GM21515 (cell line): ENCODE results near the gene TFDP1.

ENCODE experiments used
- ATAC-seq: cut with Tn5 transposase; IDR thresholded peaks from one replicate; pipeline ENCODE4 v1.9.1; 2021; ENCODE audit not compliant: unreplicated experiment

The TFDP1 gene

DNA sequence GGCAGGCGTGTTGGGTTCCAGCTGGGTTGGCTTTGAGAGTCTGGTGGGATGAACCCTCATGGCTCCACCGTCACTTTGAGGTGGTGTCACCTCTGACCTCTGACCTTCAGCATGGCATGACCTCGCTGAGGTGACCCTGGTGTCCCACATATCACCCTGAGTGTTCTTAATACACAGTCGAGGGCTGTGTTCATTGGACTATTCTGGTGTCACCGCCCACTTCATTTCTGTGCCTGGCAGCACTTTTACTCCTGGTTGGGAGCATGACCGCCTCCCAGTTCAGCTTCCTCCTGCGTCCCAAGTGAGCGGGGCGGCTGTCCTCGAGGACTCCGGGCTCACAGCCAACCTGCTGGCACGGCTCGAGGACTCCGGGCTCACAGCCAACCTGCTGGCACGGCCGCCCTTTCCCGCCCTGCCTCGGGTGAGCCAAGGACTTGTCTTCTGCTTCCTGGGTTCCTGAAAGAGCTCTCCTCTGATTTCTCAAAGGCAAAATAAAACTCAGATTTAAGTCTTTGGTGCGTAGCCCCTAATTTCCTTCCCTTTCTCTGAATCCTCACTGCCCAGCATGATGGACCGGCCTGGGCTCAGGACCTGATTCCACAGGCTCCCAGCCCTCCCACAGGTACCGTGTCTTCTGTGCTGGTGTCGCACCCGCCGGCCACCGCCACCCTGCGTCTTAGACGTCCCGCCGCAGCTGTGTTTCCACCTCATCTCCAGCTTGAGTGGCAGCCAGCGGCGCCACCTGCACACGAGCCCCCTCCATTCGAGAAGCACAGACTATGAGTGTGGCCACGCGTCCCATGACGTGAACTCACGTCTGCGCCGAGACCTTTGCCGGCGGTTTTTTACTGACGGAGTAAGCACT, 63.0 kb downstream of the TFDP1 start:
- ATAC-seq = no peak

DNA sequence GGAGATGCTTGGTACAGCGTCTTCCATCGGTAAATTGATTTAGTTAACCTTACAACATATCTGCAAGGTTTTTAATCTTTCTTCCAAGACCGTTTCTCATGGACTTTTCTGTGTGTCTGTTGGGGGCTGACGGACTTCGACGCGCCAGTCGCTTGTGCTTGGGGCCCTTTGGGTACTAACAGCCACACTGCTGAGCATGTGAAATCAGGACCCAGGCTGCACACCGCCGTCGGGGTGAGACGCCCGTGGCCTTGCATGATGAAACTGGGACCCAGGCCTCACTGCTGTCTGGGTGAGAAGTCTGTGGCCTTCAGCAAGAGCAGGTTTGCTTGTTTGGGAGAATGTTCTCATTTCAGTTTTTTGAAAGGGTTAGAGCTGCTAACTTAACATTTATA, 63.7 kb downstream of the TFDP1 start:
- no peak for ATAC-seq

- no peak for ATAC-seq
Measured at GRCh38 chr13:113649212-113649611, 64.7 kb downstream of the TFDP1 start.

- no peak for ATAC-seq
Measured at GRCh38 chr13:113650275-113650674, 65.7 kb downstream of the TFDP1 start.

GRCh38 chr13:113650731-113651148, 66.2 kb downstream of the TFDP1 start:
- no peak for ATAC-seq

- no peak for ATAC-seq
Measured at GRCh38 chr13:113651511-113652403, 67.2 kb downstream of the TFDP1 start.

DNA sequence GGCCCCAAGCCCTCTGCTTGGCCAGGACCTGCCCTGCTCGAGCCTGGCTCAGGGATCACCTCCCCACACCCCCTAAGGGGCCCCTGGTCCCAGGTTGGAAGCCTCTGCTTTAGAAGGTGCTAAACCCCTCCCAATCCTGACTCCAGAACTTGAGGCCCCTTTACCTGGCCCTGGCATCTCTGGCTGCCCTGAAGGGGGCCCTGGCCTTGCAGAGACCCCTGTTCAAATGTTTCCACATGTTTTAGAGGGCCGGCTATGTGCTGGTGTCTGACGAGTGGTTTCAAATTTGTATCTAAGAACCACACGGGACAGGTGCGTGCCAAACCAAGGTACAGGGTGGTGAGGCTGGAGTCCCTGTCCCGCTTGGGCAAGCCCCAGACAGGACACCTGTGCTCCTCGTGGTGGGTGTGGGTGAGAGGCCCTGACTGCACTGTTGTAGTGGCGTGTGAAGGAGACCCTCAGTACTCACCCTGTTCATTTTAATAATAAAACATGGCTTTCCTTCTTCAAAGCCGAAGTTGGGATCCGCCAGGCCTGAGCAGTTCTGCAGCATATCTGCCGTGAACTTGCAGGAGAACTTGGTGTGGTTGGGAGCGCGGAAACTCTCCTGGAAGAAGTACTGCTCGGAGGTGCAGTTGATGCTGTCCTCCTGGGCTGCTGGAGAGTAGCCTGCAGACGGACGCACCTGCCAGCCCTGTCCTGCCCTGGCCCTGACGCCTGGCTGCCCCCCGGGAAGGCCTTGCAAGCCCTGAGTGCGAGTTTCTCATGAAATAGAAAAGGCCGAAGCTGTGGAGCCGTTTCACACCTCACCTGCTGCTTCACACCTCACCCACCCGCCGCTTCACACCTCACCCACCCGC, 68.1 kb downstream of the TFDP1 start:
- no peak for ATAC-seq

DNA sequence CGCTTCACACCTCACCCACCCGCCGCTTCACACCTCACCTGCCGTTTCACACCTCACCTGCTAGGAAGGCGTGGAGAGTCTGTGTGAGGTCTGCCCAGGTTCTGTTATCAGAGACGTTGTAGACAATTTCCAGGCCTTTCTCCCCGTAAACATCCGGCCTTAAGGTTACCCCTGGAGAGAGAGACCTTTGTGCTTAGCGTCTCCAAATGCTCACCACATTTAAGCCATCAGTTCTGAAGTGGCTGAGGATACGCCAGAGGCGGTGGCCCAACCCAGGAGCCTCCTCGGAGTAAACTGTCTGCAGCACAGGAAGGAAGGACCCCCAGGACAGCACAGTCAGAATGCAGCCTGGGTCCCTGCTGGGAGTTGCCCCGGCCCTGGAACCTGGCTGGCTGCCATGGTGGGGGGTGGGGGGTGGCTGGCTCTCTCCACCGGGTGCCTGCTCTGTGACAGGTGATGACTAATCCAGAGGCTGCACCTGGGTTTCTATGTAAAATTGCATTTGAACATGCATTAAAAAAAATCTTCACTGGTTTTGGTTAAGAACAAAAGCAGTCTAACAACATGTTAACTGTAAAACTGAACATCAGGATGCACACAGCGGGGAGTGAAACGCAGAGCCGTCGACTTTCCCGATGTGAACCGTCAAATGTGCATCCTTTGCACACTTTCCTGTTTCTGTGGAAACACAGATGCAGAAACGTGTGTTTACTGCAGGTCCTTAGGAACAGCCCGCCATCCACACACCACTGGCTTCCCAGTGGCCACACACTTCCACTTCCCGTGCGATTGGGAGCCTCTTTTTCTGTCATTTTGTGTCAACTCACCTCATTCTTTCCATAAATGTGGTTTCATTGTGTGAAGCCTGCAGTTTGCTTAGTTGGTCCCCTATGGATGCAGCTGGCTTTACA, 69.0 kb downstream of the TFDP1 start:
- no peak for ATAC-seq

DNA sequence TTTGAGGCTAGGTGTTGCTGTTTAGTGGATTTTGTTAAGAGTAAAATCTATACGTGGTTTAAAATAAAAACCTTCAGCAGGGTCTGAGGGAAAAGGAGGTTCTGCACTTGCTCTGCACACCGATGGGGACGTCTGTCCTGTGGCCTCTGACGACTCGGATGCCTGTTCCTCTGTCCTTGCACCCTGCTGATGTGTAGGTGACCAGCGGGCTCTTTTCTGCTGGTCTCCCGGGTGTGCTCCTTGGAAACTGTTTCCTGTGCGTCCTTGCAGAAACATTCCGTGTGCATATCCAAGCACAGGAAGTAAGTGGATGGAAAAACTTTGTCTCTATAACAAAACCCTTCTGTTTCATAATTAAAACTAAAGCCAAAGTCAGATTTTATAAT, 69.6 kb downstream of the TFDP1 start:
- ATAC-seq = no peak

DNA sequence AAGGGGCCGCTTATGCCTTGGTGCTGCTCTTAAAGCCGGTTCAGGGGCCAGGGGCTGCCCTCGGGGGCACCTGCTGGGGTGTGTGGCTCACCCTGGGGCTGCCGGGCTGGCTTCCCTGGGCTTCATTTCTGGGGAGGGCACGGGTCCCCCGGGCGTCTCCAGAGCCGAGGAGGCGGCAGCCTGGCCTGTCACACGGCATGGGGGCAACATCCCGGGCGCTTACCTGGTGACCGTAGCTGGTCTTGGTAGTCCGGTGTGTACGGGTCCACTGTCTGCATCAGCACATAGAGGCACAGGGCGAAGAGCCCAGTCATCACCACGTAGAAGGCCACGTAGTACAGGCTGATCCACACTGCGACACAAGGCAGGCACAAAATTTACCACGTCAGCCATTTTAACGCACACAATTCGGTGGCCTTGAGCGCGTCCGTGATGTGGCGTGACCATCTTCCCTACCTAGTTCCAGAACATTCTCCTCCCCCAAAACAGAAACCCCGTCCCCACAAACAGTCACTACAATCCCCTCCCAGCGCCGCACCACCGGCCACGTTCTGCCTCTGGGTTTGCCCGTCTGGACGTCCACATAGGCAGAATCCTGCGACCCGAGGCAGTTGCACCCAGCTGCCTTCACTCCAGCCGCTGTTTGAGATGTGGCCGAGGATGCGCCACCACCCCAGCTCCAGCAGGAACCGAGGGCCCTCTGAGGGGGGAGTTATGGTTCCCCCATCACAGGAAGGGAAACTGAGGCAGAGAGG, 70.2 kb downstream of the TFDP1 start:
- ATAC-seq = no peak

- no peak for ATAC-seq
Measured at GRCh38 chr13:113655346-113656002, 70.9 kb downstream of the TFDP1 start.

DNA sequence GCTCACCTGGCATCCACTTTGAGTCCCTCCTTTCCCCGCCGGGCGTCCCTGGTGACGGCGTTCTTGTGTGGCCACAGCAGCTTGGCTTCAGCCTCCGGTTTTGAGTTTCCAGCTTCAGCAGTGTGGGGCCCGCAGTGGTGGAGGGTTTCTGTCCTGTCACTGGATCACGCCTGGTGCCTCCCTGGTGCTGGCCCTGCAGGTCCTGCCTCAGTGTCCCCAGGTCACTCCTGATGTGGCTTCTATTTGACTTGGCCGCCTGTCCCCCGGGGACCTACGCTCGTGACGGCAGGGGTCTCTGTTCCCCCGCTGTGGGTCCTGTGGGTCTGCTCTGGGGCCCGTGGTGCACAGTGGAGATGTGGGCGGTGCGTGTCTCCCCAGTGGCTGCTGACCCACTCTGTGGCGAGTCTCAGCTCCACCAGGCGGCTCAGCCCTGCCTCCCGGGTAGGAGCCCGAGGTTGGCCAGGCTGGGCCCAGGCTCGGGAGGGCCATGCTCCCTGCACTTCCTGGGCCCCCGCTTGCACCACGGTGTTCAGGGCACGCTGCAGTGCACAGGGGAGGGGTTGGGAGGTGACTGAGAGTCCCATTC, 71.5 kb downstream of the TFDP1 start:
- no peak for ATAC-seq

GRCh38 chr13:113656831-113657671, 72.5 kb downstream of the TFDP1 start:
- ATAC-seq = no peak

GRCh38 chr13:113657851-113658741, 73.5 kb downstream of the TFDP1 start, which contains the start of gene ATP4B:
ATP4B (minus strand) TSS chr13:113658198; CDS start chr13:113658144, 54 bp downstream.
- ATAC-seq = no peak

DNA sequence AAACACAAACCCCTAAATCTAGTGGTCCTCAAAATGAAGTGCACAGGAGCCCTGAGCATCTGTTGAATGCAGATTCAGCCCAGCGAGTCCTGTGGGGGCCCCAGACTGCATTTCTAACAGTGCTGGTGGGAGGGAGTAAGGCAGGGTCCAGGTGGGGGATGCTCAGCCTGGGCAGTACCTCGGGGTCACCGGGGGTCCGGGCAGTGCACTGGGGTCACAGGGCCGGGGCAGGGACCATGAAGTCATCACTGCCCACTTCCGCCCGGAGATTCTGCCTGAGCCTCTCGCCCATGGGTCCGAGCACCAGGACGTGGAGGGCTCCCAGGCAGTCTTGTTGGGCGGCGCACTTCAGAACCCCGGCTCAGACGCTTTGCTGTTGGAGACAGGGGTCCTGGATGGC, 74.3 kb downstream of the TFDP1 start:
- no peak for ATAC-seq

GRCh38 chr13:113659337-113659736, 74.8 kb downstream of the TFDP1 start:
- no peak for ATAC-seq
